NK-92 (cell line): ENCODE results near the gene RPL19.
"Not testable (repeated sequence)": the region's sequence is repeated elsewhere in the genome, so short reads cannot be mapped to it uniquely, and the experiment has no call there.

ENCODE experiments used
- DNase-seq: peaks from one replicate; lab custom pipeline; 2025; ENCODE audit not compliant: unreplicated experiment; lab: John Stamatoyannopoulos, UW

The RPL19 gene

DNA sequence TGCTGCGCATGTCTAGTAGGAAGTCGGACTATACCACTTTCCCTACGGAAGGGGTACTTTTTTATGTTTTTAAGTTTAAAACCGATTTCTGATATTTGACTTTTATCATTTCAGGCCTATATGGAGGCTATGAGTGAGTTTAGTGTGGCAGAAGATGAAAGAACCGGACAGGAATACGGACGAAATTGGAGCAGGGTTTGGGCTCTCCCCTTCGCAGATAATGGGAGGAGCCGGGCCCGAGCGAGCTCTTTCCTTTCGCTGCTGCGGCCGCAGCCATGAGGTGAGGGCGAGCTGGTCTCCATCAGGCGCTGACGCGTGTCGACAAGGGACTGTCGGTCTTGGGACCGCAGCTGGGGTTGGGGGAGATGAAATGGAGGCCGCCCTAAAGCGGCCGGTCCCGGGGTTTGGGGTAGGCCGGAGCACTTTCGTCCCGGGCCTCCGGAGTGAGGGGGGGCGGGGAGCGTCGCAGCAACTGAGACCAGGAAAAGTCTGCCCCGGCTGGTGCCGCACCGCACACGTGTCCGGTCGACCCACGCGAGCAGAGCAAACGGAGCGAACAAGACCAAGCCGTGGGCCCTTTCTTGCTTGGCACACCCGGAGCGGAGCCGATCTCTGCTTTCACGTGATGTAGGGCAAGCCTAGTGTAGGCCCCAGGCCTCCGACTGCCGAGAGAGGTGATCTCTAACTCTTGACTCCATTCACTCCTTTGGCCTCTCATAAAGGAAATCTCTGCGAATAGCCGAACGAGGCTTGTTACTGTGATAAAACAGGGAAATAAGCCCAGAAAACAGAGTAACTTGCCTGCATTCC lies at the start of gene RPL19:
RPL19 (plus strand) TSS at position 214 of the 810 bp plus-strand sequence; CDS start at position 276, 62 bp downstream.
- DNase-seq, result no peak

DNA sequence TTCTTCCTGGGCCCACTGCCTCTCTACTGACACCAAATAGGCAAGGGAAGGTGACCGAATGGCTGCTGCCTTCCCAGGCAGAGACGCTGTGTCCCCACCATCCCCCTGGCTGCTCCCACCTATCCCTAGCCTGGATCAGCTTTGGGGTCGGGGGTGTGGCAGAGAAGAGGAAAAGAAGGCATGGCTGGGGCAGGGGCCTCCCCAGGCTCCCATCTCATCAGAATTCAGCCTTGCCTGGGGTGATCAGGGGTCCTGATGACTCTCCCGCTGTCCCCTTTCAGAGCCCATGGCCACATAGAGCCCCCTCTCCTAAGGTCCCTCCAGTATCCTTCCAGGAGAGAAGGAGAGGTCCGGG lies 49.3 kb upstream of the RPL19 start:
- no peak for DNase-seq

DNA sequence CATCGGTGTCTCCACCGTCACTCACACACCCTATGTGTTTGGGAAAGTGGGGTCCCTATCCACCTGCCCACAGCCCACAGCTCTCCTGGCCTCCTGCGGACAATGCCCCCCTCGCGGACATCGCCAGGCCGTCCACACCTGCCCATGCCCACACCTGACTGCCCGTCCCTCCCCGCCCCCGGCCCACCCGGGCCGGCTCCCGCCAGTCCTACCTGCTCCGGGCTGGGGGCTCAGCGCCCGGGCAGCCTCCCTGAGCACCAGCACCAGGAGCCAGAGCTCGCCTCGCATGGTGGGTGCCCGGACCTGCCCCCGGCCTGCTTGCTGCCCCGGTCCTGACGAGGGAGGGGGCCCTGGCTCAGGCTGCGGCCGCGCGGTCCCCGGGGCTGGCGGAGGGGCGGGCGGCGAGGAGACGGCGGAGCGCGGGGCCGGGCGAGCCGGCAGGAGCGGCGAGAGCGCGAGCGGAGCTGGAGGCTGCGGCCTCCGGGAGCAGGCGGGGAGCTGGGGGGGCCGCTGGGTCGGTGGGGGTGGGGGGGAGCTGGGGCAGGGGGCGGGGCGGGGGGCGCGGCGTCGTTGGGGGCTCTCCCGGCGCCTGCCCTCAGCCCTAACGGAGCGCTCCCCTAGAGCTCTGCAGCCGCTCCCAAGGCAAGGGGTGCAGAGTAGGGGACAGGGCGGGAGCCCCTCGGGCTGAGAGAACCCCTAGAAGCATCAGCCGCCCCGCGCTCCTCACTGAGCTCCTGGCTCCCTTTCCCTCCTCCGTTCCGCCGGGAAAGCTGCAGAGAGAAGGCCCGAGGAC lies 48.7 kb upstream of the RPL19 start, which contains the start of gene PLXDC1:
PLXDC1 (minus strand) TSS at position 488 of the 793 bp plus-strand sequence; CDS start at position 288, 200 bp downstream.
- DNase-seq, result no peak

DNA sequence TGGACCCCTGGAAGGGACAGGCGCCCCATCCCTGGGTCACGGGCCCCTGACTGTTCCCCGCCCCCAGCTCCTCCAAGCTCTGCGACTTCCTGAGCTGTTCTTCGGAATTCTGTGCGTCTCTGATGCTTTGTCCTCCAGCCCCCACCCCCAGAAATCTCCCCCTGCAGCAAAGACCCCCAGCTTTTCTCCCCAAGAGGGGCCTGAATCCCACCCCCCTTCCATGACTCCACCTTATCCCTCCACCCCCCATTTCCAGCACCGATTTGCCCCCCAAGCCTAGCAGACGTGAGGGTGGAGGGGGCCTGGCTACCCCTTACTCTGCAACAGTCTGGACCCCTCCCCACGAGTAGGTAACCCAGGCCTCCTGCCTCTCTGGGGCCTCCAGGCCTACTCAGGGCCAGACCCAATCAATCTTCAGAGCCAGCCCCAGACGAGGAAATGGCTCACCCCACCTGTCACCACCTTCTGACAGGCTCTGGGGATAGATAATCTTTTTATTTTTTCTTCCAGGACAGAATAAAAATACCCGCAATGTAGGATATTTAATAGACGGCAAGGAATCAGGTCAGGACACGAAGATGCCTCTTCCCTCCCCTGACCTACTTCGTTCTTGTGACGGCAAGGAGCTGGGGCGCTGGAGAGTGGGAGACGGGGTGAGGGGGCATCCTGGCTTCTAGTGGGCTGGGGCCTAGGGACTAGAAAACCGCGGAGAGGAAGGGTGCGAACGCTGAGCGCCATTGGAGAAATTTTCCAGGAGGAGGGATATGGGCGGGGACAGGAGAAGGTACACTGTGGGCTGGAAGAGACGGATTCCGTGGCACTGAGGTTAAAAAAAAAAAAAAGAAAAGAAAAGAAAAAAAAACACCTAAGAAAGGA lies 47.9 kb upstream of the RPL19 start:
- no peak for DNase-seq

DNA sequence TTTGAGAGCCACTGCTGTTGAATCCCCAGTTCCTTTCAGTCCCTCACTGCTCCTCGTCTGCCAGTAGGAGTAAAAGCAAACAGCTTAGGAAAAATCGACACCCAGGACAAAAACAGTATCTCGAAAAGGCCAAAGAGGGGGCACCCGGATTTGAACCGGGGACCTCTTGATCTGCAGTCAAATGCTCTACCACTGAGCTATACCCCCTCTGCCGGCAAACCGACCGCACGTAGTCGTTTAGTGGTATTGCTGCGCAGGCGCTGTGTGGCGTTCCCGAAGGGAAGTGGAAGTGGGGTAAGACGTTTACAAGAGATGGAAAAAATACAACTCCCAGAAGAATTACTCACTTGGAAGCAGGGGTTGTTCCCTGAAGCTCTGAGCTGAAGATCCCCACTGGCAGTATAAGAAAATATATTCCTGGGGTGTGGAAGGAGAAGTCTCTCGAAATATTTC lies 46.5 kb upstream of the RPL19 start:
- peak; percentile 77 for DNase-seq

DNA sequence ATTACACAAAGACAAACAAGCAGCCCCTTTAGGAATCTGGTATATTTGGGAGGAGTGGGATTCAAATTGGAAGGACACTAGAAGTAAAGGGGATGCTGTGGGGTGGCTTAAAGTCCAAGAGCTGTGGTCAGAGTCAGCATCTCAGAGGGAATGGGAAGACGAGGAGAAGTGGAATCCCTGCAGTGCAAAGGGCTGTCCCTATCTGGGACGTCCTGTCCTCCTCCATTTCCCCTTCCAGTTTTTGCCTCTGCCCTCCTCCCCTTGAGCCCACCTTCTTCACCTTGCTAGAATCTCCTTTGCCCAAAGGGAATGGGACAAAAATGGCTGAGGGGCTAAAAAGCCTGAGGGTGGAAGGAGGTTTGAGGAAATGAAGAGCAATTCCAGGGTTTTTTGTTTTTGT lies 44.4 kb upstream of the RPL19 start:
- no peak for DNase-seq

DNA sequence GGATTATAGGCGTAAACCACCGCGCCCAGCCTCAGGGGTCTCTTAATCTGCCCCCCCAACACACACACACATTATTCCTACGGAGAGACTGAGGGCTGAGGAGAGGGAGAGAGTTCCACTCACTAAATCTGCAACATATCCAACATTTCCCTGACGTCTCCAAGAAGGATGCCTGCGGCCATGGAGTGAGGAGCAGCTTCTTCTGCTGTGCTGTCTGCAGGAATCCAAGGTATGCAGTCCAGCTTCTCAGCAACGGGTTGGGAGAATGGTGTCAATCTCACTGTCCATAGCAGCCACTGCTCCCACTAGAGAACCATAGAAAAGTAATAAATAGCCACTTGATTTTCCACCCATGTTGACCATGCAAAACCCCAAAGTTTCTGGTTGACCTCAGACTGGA lies 43.6 kb upstream of the RPL19 start:
- DNase-seq, result no peak

DNA sequence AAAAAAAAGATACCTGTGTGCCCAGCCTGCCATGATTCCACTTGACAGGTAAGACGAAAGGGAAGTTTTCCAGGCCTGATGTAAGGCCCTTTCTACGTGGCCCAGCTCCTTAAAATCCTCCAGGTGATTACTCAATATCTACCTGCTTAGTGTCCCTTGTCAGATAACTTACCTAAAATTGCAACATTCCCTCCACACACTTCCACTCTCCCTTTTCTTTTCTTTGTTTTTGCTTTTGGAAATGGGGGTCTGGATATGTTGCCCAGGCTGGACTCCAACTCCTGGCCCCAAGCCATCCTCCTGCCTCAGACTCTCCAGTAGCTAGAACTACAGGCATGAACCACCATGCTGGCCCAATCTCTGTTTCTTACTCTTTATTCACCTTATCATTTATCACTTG lies 41.5 kb upstream of the RPL19 start:
- no peak for DNase-seq

DNA sequence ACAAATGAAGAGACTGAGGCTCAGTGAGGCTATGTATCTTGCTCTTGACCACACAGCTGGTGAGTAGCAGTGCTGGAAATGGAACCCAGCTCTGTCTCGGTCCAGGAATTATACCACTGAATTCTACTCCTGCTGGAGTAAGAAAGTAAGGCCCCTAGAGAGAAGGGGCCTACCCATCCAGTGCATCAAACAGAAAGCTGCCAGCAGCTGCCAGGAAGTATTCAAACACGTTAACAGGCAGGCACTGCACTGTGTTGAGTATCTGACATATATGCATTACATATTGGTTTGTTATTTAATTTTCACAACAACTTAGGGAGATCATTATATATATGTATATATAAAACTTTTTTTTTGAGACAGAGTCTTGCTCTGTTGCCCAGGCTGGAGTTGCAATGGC lies 38.1 kb upstream of the RPL19 start:
- no peak for DNase-seq

DNA sequence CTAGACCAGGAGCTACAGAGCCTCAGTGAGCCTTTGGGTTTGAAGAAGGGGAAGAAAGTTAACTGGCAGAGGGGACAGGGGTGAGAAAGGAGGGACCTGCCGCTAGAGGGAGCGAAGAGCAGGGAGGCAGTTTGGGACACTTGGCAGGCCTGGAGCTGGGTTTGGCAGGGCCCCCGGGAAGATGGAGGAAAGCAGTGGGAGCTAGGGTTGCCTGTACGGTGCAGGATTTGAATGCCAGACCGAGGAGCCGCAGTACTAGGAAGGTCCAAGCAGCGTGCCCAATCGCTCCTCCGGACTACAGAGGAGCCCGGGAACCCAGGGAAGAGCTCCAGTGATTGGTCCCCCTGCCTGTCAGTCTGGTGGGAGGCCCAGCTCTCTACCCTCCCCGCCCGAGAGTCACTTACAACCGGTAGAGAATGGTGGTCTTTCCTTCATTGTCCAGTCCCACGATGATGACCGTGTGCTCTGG lies 35.4 kb upstream of the RPL19 start:
- DNase-seq, result no peak

DNA sequence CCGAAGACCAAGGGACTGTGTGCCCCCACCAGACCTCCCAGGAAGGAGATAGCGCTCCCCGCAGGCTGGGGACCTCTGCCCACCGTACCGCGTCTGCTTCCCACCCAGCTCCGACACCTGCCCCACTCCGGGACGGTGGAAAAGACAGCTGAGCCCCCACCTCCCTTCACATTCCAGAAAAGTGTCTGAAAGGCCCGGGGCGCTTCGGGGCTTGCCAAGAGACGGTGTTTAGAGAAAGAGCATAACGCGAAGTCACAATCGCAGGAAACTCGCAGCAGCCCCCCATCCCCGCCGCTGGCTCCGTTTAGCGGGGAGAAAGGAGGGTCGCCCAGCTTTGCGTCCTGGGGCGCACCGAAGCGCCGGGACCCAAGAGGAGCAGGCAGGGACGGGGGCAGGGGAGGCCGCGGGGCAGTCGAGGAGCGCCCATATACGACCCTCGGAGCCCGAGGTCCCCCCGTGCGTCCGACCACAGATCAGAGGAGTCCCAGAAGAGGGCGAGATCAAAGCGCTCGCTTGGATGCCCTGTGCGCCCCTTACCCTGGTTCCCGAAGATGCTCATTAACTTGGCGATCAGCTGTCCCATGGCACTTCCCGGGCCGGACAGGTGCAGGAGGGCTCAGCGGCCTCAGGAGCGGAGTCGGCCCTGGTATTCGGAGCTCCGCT lies 34.8 kb upstream of the RPL19 start:
- DNase-seq, result no peak

DNA sequence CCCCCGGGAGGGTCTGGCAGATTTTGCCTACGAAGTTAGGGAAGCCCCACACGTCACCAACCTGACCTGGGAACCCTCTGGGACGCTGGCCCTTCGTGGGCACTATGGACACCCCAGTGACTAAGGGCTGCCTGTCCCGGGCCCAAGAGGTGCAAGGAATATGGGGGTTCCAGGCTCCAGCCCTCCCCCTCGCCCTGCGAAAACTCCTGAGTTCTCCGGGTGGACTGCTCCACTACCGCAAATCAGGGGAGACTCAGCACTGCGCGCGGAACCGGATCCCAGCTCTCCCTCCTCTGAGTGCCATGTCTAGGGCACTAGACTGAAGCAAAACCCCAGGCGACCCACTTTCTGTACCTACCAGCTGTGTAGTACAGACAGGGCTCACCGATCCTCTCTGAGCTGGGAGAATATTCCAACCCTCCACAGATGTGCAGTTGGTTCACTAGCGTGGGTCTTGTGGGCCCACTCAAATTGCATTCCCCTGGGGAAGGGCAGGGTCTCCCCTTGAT lies 34.2 kb upstream of the RPL19 start, which contains the start of gene ARL5C:
ARL5C (minus strand) TSS at position 321 of the 509 bp plus-strand sequence. CDS start 401 bp downstream, outside the sequence.
- DNase-seq, result no peak

DNA sequence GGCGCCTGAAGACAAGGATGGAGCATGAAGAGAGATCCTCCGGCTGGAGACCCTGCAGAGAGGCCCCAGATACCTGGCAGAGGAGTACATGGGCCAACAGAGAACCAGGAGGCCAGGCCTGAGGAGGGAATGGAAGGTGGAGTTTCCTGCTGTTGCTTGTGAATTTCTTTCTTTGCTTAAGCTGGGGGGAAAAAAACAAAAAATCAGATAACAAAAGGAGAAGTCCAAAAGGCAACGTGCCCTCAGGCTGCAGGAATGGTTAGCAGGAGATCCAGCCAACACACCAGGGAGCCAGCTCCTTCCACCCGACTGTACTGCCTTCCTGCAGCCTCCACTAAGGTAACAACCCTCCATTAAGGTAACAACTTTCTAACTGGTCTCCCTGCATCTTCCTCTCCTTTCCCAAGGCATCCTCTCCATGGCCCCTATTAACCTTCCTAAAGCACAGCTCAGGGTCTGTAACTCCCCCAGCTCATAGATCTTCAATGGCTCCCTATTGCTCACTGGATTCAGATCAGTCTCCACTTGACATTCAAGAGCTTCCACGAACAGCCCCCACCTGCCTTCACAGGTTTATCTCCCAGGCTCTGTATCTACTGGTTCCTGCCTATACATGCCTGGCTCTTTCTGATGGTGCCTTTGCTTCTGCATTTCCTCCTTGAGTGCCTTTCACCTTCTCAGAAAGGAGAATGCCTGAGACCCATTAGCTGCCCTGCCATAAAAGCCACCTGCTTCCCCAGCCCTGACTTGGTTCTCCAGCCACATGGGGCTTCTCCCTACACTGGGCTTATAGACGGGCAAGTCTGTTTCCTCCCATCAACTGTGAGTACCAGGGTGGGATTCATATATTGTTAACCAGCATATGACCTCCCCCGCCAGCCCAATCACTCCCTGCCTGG lies 33.4 kb upstream of the RPL19 start:
- no peak for DNase-seq

DNA sequence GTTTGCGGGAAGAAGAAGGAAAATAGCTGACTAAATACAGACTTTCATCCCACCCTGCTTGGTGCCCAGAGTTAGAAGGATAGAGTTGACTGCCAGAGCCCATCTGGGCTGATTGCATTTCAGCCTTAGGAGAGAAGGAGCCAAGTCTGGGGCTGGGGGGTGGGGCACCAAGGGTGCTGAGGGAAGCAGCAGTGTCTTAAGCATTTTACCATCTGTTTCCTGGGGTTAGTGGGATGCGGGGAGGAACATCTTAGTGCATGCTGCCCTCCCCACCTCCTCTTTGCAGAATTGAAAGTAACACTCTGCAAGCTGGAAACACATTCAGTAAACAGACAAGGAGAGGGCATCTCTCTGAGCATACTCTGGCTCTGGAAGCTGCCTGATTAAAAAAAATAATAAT lies 32.6 kb upstream of the RPL19 start:
- DNase-seq, result no peak

DNA sequence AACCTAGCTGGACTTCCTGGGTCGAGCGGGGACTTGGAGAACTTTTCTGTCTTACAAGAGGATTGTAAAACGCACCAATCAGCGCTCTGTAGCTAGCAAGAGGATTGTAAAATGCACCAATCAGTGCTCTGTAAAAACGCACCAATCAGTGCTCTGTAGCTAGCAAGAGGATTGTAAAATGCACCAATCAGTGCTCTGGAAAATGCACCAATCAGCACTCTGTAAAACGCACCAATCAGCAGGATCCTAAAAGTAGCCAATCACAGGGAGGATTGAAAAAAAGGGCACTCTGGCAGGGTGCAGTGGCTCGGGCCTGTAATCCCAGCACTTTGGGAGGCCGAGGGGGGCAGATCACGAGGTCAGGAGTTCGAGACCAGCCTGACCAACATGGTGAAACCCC lies 31.6 kb upstream of the RPL19 start:
- not testable (repeated sequence) for DNase-seq

DNA sequence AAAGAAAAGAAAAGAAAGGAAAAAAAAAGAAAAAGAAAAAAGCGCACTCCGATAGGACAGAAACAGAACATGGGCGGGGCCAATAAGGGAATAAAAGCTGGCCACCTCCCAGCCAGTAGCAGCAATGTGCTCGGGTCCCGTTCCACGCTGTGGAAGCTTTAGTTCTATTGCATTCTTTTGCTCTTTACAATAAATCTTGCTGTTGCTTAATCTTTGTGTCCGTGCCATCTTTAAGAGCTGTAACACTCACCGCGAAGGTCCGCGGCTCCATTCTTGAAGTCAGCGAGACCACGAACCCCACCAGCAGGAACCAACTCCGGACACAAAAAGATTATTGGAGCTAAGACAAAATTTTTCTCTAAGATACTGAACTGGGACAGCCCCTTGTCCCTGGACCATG lies 31.0 kb upstream of the RPL19 start:
- DNase-seq, result no peak

DNA sequence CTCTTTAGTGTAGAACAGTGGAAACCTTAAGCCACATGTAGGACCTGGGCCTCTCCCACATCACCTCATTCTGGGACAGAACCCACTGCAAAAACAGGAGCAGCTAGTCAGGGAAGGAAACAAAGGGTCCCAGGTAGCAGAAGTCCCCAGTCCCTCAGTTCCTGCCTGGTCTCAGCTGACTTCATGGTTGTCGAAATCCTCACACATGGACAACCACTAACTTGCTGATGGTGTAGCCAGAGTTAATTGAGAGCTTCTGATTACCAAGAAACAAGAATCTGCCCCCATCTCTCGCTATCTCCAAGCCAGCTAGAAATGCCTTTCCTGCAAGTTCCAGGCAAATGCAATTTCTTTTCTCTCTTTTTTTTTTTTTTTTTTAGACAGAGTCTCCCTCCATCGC lies 30.6 kb upstream of the RPL19 start:
- no peak for DNase-seq

DNA sequence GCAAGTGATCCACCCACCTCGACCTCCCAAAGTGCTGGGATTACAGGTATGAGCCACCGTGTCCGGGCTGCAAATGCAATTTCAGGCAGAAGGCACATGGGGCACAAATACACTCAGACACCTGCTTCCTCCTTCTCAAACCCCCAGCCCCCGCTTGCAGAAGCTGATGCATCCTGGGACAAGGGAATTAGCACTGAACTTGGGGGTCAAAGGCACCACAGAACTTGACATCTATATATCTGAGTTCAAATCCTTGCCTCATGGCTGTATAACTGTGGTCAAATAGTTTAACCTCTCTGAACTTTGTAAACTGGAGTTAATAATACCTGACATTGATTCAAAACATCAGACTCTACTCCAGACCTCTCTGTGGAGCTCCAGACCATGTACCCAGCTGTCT lies 30.0 kb upstream of the RPL19 start:
- DNase-seq, result no peak

DNA sequence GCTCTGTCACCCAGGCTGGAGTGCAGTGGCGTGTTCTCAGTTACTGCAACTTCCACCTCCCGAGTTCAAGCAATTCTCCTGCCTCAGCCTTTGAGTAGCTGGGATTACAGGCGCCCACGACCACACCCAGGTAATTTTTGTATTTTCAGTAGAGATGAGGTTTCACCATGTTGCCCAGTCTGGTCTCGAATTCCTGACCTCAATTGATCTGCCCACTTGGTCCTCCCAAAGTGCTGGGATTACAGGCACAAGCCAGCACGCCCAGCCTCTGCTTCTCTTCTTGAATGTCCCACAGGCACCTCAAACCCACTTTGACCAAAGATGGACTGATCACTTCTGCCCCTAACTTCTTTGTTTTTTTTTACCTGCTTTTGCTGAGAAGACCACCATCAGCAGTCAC lies 29.5 kb upstream of the RPL19 start:
- no peak for DNase-seq
